ENCODE results near the gene SLC44A3.

GRCh38 chr1:94907136-94907535, 87.0 kb downstream of the SLC44A3 start:
- TF ChIP-seq, protein P1, sequence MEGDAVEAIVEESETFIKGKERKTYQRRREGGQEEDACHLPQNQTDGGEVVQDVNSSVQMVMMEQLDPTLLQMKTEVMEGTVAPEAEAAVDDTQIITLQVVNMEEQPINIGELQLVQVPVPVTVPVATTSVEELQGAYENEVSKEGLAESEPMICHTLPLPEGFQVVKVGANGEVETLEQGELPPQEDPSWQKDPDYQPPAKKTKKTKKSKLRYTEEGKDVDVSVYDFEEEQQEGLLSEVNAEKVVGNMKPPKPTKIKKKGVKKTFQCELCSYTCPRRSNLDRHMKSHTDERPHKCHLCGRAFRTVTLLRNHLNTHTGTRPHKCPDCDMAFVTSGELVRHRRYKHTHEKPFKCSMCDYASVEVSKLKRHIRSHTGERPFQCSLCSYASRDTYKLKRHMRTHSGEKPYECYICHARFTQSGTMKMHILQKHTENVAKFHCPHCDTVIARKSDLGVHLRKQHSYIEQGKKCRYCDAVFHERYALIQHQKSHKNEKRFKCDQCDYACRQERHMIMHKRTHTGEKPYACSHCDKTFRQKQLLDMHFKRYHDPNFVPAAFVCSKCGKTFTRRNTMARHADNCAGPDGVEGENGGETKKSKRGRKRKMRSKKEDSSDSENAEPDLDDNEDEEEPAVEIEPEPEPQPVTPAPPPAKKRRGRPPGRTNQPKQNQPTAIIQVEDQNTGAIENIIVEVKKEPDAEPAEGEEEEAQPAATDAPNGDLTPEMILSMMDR (IDR thresholded peaks at IDR 0.05) = no peak
- no peak for TF ChIP-seq POLR2A (IDR thresholded peaks at IDR 0.05)
